ENCODE measurements around the gene CBLN3. TPM values are rescaled to one million over a fixed set of nuclear protein-coding genes. Genes with fewer than 3 reads are reported as not detected.

The CBLN3 gene
- total RNA-seq, 1 experiment from 2014 or later, result 0.94 TPM

GRCh38 chr14:24430143-24430681, 744 bp upstream of the CBLN3 start (continued):
- TF ChIP-seq SP1 (CRISPR knock-in tag; conservative IDR thresholded peaks at IDR 0.05) (peak; percentile 36; the same call in 1 of the 2 replicates), ARID4B (CRISPR knock-in tag; IDR thresholded peaks at IDR 0.05; ENCODE audit: borderline replicate concordance) (no peak), GABPB1 (CRISPR knock-in tag; IDR thresholded peaks at IDR 0.05) (peak; percentile 31; the same call in 1 of the 2 replicates)

- H3K4me3 Mint-ChIP-seq, result peak overlapping the region; percentile 72
- peaks cover 31% of the 10 kb centered on the region for H3K4me1 Mint-ChIP-seq
- CTCF ChIA-PET, result interaction anchor here (0.6 to 11.4 kb wide), 9 partner anchors 11 to 484 kb away, joined by 3 to 518 read pairs (median 9); partner anchors contain the start of genes ADCY4, CIDEB, LTB4R2 and NYNRIN
- H3K27me3 Mint-ChIP-seq (ENCODE audit: low read depth), result peaks cover 19% of the 10 kb centered on the region
- peaks cover 10% of the 10 kb centered on the region for H3K36me3 Mint-ChIP-seq
- TF ChIP-seq ATF2 (CRISPR knock-in tag; IDR thresholded peaks at IDR 0.05; ENCODE audit: borderline replicate concordance, low read depth), result no peak
- peak; percentile 62; the same call in 1 of the 2 replicates for TF ChIP-seq PRDM15 (CRISPR knock-in tag; IDR thresholded peaks at IDR 0.05)
- H3K9me3 Mint-ChIP-seq, result no peaks in the 10 kb centered on the region
- H3K27ac Mint-ChIP-seq, result no peak overlapping the region
- no peak for DNase-seq (ENCODE audit: low spot score)
- POLR2A ChIA-PET, result no interaction called here
- ATAC-seq, result no peak
Observed at GRCh38 chr14:24428628-24429394, 657 bp downstream of the CBLN3 start.

- ATAC-seq, result no peak
- H3K27ac Mint-ChIP-seq, result no peak overlapping the region
- H3K9me3 Mint-ChIP-seq, result no peaks in the 10 kb centered on the region
- no peak overlapping the region for H3K4me3 Mint-ChIP-seq
- no peak for DNase-seq (ENCODE audit: low spot score)
- no peak for TF ChIP-seq USF1 (CRISPR knock-in tag; IDR thresholded peaks at IDR 0.05)
- 0 out of 2 replicates have a peak, but pooled peaks cover 2% of the 10 kb centered on the region for H3K36me3 Mint-ChIP-seq
- ChIA-PET POLR2A (interaction anchor here (1.1 kb wide), 1 partner anchor 13 kb away, joined by 3 read pairs; no protein-coding TSS in a partner anchor), CTCF (interaction anchor here (0.6 to 11.4 kb wide), 16 partner anchors 9 to 109 kb away, joined by 3 to 518 read pairs (median 4); partner anchors contain the start of genes ADCY4, NFATC4, NYNRIN and RIPK3)
- H3K27me3 Mint-ChIP-seq (ENCODE audit: low read depth), result peaks cover 19% of the 10 kb centered on the region
- peaks cover 31% of the 10 kb centered on the region for H3K4me1 Mint-ChIP-seq
Observed at GRCh38 chr14:24427537-24428508, 1.6 kb downstream of the CBLN3 start.
